Gastrocnemius medialis (tissue), 4 donors: ENCODE measurements around the gene CPEB3.

Experiments used
- POLR2A ChIP-seq, 2 donors: fragments of 450-650 bp; IDR thresholded peaks; one replicate each; pipeline ENCODE4 v1.6.1; 2017; ENCODE audit warnings: antibody characterized with exemption in 2 of 2, mild to moderate bottlenecking in 2 of 2, moderate library complexity in 2 of 2
- TF ChIP-seq, protein P1 (sequence below), 5 experiments: fragments of 450-650 bp in 3 of 5; fragments of 200-600 bp in 2 of 5; sonication (generic) in 2 of 5; IDR thresholded peaks in 4 of 5; conservative IDR thresholded peaks in 1 of 5; 1 replicate in 4 of 5; 2 replicates in 1 of 5; pipeline ENCODE4 v1.5.1; 2016 to 2019; ENCODE audit warnings: antibody characterized with exemption in 5 of 5, mild to moderate bottlenecking in 3 of 5, moderate library complexity in 3 of 5

DNA sequence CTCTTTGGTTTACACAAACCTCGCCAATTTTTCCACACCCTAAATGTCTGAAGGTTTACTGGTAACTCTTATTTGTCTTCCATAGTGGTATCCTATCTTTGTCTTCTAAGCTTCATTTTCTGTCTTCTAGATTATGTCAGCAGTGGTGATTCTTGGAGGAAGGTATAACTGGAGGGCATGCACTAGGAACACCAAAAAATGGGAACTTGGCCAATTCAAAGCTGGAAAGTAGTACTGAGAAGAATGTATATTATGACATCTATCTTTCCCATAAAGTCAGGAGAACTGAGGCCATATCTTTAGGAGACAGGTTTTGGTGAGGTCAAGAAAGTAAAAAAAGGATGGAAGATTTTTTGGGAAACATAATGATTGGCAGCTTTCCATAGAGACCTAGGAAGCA is 113.3 kb downstream of the CPEB3 start:
- TF ChIP-seq, protein P1, sequence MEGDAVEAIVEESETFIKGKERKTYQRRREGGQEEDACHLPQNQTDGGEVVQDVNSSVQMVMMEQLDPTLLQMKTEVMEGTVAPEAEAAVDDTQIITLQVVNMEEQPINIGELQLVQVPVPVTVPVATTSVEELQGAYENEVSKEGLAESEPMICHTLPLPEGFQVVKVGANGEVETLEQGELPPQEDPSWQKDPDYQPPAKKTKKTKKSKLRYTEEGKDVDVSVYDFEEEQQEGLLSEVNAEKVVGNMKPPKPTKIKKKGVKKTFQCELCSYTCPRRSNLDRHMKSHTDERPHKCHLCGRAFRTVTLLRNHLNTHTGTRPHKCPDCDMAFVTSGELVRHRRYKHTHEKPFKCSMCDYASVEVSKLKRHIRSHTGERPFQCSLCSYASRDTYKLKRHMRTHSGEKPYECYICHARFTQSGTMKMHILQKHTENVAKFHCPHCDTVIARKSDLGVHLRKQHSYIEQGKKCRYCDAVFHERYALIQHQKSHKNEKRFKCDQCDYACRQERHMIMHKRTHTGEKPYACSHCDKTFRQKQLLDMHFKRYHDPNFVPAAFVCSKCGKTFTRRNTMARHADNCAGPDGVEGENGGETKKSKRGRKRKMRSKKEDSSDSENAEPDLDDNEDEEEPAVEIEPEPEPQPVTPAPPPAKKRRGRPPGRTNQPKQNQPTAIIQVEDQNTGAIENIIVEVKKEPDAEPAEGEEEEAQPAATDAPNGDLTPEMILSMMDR (IDR thresholded peaks at IDR 0.05 in 4 of 5, conservative IDR thresholded peaks at IDR 0.05 in 1 of 5) = no peak
- TF ChIP-seq POLR2A (IDR thresholded peaks at IDR 0.05) = no peak
